ENCODE data around the gene PIK3CB. TPM values are rescaled to one million over a fixed set of nuclear protein-coding genes. Genes with fewer than 3 reads are reported as not detected.

Gene PIK3CB
- total and polyA plus RNA-seq, 4 donors, result 4.7 to 15.9 (median 11.1) TPM

- Histone ChIP-seq H3K27me3 (ENCODE audit: control insufficient read depth in 4 of 4, insufficient read depth in 4 of 4, low read length in 3 of 4) (no peaks in the 10 kb centered on the region), H3K4me3 (ENCODE audit: low read depth in 1 of 3, low read length in 3 of 3) (no peak overlapping the region), H3K27ac (ENCODE audit: low read depth in 1 of 2, low read length in 2 of 2) (no peak overlapping the region), H3K4me1 (ENCODE audit: control insufficient read depth in 4 of 4, insufficient read depth in 4 of 4, low read length in 3 of 4) (no peaks in the 10 kb centered on the region), H3K36me3 (ENCODE audit: control insufficient read depth in 4 of 4, insufficient read depth in 3 of 4, low read depth in 1 of 4, low read length in 3 of 4) (no peaks in the 10 kb centered on the region), H3K9ac (ENCODE audit: low read depth in 1 of 2, low read length in 2 of 2) (no peak overlapping the region), H3K9me3 (ENCODE audit: control insufficient read depth in 4 of 4, low read length in 3 of 4) (no peaks in the 10 kb centered on the region)
- DNase-seq (ENCODE audit: low spot score), result no peak
- no peak for TF ChIP-seq HNF4G (IDR thresholded peaks at IDR 0.05)
- TF ChIP-seq SP1 (IDR thresholded peaks at IDR 0.05), result no peak
- TF ChIP-seq CTCF (IDR thresholded peaks at IDR 0.05; ENCODE audit: low read depth, low read length, missing input control), result no peak
- no peak for TF ChIP-seq FOXA2 (IDR thresholded peaks at IDR 0.05)
- TF ChIP-seq RAD21 (IDR thresholded peaks at IDR 0.05), result no peak
- WGBS, result 84% methylated on average over 10 of the region's 10 CpGs
Measured at GRCh38 chr3:138846262-138846791, 11.6 kb upstream of the PIK3CB start.

GRCh38 chr3:138845771-138846173, 11.0 kb upstream of the PIK3CB start:
- WGBS, result 87% methylated on average over 6 of the region's 6 CpGs
- Histone ChIP-seq H3K9me3 (ENCODE audit: control insufficient read depth in 4 of 4, low read length in 3 of 4) (no peaks in the 10 kb centered on the region), H3K36me3 (ENCODE audit: control insufficient read depth in 4 of 4, insufficient read depth in 3 of 4, low read depth in 1 of 4, low read length in 3 of 4) (no peaks in the 10 kb centered on the region), H3K27ac (ENCODE audit: low read depth in 1 of 2, low read length in 2 of 2) (no peak overlapping the region), H3K9ac (ENCODE audit: low read depth in 1 of 2, low read length in 2 of 2) (no peak overlapping the region), H3K4me3 (ENCODE audit: low read depth in 1 of 3, low read length in 3 of 3) (no peak overlapping the region), H3K27me3 (ENCODE audit: control insufficient read depth in 4 of 4, insufficient read depth in 4 of 4, low read length in 3 of 4) (no peaks in the 10 kb centered on the region), H3K4me1 (ENCODE audit: control insufficient read depth in 4 of 4, insufficient read depth in 4 of 4, low read length in 3 of 4) (no peaks in the 10 kb centered on the region)
- no peak for DNase-seq (ENCODE audit: low spot score)
- TF ChIP-seq FOXA2 (IDR thresholded peaks at IDR 0.05), result no peak
- no peak for TF ChIP-seq HNF4G (IDR thresholded peaks at IDR 0.05)
- no peak for TF ChIP-seq RXRA (IDR thresholded peaks at IDR 0.05)
- no peak for TF ChIP-seq TAF1 (conservative IDR thresholded peaks at IDR 0.05)
- TF ChIP-seq ZBTB33 (IDR thresholded peaks at IDR 0.05), result no peak
- no peak for TF ChIP-seq JUND (IDR thresholded peaks at IDR 0.05)
- no peak for TF ChIP-seq HNF4A (conservative IDR thresholded peaks at IDR 0.05)
- no peak for TF ChIP-seq YY1 (IDR thresholded peaks at IDR 0.05)
- no peak for TF ChIP-seq CTCF (IDR thresholded peaks at IDR 0.05; ENCODE audit: low read depth, low read length, missing input control)
- TF ChIP-seq NR2F2 (IDR thresholded peaks at IDR 0.05), result no peak
- TF ChIP-seq GABPA (IDR thresholded peaks at IDR 0.05 in 1 of 2, conservative IDR thresholded peaks at IDR 0.05 in 1 of 2), result no peak

Measured in liver (tissue), 9 donors.